Muscle layer of colon (tissue), 2 donors: Measurements from ENCODE around the gene GALNT12.

Experiments
- H3K27ac ChIP-seq: one replicate; pipeline ENCODE4 v1.7.0; 2013; ENCODE audit warnings: low read depth, mild to moderate bottlenecking, low read length, moderate library complexity
- H3K27me3 ChIP-seq, 2 donors: one replicate each; pipeline ENCODE4 v1.7.0; 2013; ENCODE audit warnings: low read length in 2 of 2, mild to moderate bottlenecking in 2 of 2; ENCODE audit not compliant: insufficient read depth in 2 of 2, control insufficient read depth in 1 of 2
- H3K36me3 ChIP-seq: one replicate; pipeline ENCODE4 v1.7.0; 2013; ENCODE audit warnings: mild to moderate bottlenecking, low read length; ENCODE audit not compliant: insufficient read depth
- H3K4me1 ChIP-seq: one replicate; pipeline ENCODE4 v1.7.0; 2013; ENCODE audit warnings: mild to moderate bottlenecking, low read length; ENCODE audit not compliant: insufficient read depth
- H3K4me3 ChIP-seq, 2 donors: one replicate each; pipeline ENCODE4 v1.7.0; 2013; ENCODE audit warnings: low read length in 2 of 2, low read depth in 1 of 2, mild to moderate bottlenecking in 1 of 2, moderate library complexity in 1 of 2
- H3K9ac ChIP-seq: one replicate; pipeline ENCODE4 v1.7.0; 2013; ENCODE audit warnings: low read length
- H3K9me3 ChIP-seq: one replicate; pipeline ENCODE4 v1.7.0; 2013; ENCODE audit warnings: mild to moderate bottlenecking, low read length
- donor health status: abdominal sarcoma.
- donor health status: Adenocarcinoma of cecum.

GALNT12 gene

DNA sequence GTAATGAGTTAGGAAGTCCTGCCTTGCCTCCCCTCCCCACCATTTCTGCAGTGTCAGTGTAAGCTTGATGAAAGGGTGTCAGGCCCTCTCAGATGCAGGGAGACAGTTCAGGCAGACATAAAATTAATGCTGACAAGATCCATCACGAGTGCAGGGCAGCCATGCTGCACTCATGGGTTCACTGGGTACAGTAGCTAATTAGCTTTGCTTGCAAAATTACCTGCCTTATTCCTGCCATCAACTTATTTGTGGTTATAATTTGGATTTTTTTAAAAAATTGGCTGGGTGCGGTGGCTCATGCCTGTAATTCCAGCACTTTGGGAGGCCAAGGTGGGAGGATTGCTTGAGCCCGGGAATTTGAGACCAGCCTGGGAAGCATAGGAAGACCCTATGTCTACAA lies 17.9 kb downstream of the GALNT12 start:
- Histone ChIP-seq H3K36me3 (peaks cover 5% of the 10 kb centered on the region), H3K27ac (no peak overlapping the region), H3K9me3 (no peaks in the 10 kb centered on the region), H3K4me1 (no peaks in the 10 kb centered on the region), H3K4me3 (no peak overlapping the region), H3K9ac (no peak overlapping the region), H3K27me3 (no peaks in the 10 kb centered on the region)

DNA sequence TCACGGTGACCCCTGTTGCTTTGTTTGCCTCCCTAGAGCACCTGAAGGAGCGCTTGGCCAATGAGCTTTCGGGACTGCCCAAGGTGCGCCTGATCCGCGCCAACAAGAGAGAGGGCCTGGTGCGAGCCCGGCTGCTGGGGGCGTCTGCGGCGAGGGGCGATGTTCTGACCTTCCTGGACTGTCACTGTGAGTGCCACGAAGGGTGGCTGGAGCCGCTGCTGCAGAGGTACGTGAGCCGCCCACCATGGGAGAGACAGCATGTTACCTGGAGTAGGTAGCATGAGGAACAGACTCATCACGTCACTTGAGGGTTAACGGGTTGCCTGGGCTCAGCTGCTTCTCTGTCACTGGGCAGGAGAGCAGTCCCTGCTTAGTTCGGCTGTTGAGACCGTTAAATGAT lies 19.2 kb downstream of the GALNT12 start:
- Histone ChIP-seq H3K36me3 (peaks cover 5% of the 10 kb centered on the region), H3K9me3 (no peaks in the 10 kb centered on the region), H3K9ac (no peak overlapping the region), H3K4me1 (no peaks in the 10 kb centered on the region), H3K27me3 (no peaks in the 10 kb centered on the region), H3K27ac (no peak overlapping the region), H3K4me3 (no peak overlapping the region)

DNA sequence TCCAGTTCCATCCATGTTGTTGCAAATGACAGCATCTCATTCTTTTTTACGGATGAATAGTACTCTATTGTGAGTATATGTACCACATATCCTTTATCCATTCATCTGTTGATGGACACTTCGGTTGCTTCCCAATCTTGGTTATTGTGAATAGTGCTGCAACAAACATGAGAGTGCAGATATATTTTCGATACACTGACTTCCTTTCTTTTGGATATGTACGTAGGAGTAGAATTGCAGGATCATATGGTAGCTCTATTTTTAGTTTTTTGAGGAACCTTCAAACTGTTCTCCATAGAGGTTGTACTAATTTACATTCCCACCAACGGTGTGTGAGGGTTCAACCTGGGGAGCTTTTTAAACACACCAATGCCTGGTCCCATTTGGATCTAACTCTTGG lies 22.3 kb downstream of the GALNT12 start:
- Histone ChIP-seq H3K4me1 (no peaks in the 10 kb centered on the region), H3K4me3 (no peak overlapping the region)

DNA sequence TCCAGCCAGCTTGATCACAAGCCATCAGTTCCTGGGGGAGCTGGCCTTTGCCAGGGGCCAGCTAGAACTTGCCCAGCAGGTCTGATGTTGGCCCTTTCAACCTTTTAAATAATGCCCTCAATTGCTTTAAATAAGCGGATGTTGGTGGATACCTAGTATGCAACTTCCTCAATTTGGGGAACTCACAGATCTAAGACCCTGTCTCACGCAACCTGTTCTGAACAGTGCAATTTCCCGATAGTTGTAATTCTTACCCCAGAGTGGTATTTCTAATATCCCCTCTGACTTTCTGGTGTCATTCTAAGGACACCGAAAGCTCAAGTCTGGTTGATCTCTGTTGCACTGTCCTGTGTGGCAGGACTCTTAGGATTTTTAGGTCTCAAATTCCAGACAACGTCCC lies 23.1 kb downstream of the GALNT12 start:
- H3K36me3 ChIP-seq, result peaks cover 5% of the 10 kb centered on the region
- H3K9ac ChIP-seq, result no peak overlapping the region
- no peaks in the 10 kb centered on the region for H3K27me3 ChIP-seq
- H3K4me1 ChIP-seq, result no peaks in the 10 kb centered on the region
- no peaks in the 10 kb centered on the region for H3K9me3 ChIP-seq
- H3K27ac ChIP-seq, result no peak overlapping the region
- H3K4me3 ChIP-seq, result no peak overlapping the region

More for the DNA sequence above, 22.3 kb downstream of the GALNT12 start:
- Histone ChIP-seq H3K36me3 (peaks cover 5% of the 10 kb centered on the region), H3K9me3 (no peaks in the 10 kb centered on the region), H3K27ac (no peak overlapping the region), H3K9ac (no peak overlapping the region), H3K27me3 (no peaks in the 10 kb centered on the region)

DNA sequence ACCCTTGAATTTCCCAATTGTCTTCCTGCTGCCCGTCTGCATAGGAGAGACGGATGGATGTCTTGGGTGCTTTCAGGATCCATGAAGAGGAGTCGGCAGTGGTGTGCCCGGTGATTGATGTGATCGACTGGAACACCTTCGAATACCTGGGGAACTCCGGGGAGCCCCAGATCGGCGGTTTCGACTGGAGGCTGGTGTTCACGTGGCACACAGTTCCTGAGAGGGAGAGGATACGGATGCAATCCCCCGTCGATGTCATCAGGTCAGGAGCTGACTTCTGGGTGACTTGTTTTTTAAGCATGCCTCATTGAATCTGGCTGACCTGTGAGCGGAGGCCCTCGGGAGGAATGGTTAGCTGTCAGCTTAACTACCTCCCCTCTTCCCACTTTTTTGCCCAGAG lies 24.2 kb downstream of the GALNT12 start:
- no peak overlapping the region for H3K27ac ChIP-seq
- H3K36me3 ChIP-seq, result peaks cover 7% of the 10 kb centered on the region
- H3K27me3 ChIP-seq, result no peaks in the 10 kb centered on the region
- no peaks in the 10 kb centered on the region for H3K9me3 ChIP-seq
- no peak overlapping the region for H3K9ac ChIP-seq
- H3K4me1 ChIP-seq, result no peaks in the 10 kb centered on the region
- no peak overlapping the region for H3K4me3 ChIP-seq

DNA sequence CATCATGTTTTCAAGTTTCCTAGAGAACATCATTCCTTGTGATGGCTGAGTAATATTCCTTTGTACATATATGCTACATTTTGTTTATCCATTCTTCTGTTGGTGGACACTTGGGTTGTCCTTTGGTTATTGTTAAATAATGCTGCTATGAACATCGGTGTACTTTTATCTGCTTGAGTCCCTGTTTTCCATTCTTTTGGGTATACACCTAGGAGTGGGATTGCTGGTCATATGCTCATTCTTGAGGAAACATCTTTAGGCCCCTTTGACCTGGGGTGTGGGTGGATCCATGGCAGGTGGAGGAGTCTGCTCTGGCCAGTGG lies 25.3 kb downstream of the GALNT12 start:
- no peaks in the 10 kb centered on the region for H3K9me3 ChIP-seq

DNA sequence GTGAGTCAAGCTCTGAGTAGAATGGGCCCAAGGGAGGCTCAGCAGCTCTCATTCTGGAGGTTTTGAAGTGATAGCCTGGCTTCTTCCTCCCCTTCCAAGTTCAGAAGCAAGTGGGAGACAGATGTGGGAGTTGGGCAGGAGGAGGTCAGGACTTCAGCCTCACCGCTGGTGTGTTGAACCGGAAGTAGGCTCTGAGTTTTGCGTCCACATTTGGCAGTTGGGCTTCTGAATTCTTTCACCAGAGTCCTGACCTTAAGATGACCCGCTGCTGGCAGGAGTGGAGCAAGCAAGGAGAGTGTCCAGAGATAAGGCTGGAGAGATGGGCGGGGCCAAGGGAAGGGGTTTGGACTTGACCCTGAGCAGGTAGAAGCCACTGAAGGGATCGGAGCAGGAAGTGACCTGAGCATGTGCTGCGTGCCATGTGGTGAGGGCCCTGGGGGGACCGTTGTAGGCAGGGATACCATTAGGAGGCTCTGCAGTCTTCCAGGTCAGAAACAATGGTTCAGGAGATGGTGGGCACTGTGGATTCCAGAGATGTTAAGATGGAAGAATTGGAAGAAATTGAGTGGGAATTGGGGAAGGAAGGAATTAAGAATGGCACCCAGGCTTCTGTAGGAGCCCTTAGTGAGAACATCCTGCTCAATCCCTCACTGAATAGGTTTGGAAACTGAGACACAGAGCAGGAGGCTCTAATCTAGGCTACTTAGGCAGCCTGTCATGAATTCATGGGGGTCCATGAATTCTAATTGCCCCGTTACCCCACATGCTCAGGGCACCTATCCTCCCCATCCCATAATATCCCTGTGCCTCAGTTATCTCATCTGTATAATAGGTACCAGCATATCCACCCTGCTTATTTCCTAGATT lies 25.9 kb downstream of the GALNT12 start:
- Histone ChIP-seq H3K36me3 (peaks cover 14% of the 10 kb centered on the region), H3K4me1 (peaks cover 4% of the 10 kb centered on the region), H3K4me3 (no peak overlapping the region), H3K9me3 (no peaks in the 10 kb centered on the region), H3K9ac (no peak overlapping the region), H3K27ac (no peak overlapping the region), H3K27me3 (no peaks in the 10 kb centered on the region)

More for the DNA sequence above, 25.3 kb downstream of the GALNT12 start:
- Histone ChIP-seq H3K4me3 (no peak overlapping the region), H3K27ac (no peak overlapping the region), H3K4me1 (no peaks in the 10 kb centered on the region), H3K27me3 (no peaks in the 10 kb centered on the region), H3K36me3 (peaks cover 8% of the 10 kb centered on the region), H3K9ac (no peak overlapping the region)

DNA sequence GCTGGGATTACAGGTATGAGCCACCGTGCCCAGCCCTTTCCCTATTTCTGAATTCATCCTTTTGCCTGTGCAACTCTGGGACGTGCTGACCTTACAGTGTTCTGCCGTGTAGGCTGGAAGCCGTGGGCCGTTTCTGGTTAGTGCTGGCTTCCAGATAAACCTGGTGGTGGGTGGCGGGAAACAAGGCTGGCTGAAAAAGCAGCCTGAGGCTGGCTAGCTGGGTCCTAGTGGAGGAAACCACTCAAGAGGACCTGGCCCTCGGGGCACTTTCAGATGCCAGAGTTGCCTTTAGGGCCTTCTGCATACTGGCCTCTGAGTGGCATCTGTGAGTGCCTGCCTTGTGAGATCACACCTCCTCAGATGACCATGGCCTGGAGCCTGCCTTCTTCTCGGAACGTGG lies 26.9 kb downstream of the GALNT12 start:
- H3K9me3 ChIP-seq, result no peaks in the 10 kb centered on the region
- H3K36me3 ChIP-seq, result peaks cover 16% of the 10 kb centered on the region
- no peak overlapping the region for H3K9ac ChIP-seq
- H3K27me3 ChIP-seq, result no peaks in the 10 kb centered on the region
- H3K4me3 ChIP-seq, result no peak overlapping the region
- no peak overlapping the region for H3K27ac ChIP-seq
- H3K4me1 ChIP-seq, result peaks cover 11% of the 10 kb centered on the region

DNA sequence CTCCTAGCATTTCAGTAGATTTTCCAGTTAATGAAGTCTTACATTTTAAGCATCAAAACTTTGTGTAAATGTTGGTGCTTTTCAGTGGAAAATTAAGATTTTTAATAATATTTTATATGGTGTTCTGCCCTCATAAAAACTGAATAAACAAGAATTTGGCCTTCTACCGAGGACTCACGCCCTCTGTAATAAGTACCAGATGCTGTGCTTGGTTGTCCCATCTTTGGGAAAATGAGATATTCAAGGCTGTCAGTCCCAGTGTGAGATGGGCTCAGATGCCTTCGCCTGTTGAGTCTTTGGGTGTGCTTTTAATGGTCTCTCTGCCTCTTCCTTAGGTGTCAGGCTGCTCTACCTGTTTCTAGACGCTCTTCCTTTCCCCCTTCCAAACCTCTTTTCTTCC lies 28.7 kb downstream of the GALNT12 start:
- Histone ChIP-seq H3K9me3 (no peaks in the 10 kb centered on the region), H3K27ac (no peak overlapping the region), H3K9ac (no peak overlapping the region), H3K27me3 (no peaks in the 10 kb centered on the region), H3K4me3 (no peak overlapping the region), H3K36me3 (peaks cover 16% of the 10 kb centered on the region), H3K4me1 (peaks cover 11% of the 10 kb centered on the region)

DNA sequence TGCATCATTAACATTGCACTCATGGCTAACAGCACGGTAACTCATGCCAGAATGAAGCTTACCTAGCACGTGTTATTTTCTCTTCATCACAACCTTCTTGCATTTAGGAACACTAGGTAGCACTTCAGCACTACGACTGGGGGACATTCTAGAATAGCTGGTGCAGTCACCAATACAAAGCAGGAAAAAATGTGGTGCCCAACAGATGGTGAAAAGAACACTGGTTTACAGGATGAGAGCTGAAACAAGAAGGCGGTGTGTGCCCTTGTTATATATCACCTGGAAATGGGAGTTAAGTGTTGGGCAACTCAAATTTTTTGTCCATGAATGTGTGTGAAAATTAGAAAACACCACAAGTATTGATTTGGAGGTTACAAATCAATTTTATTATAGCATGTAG lies 30.0 kb downstream of the GALNT12 start:
- Histone ChIP-seq H3K27ac (no peak overlapping the region), H3K4me1 (peaks cover 11% of the 10 kb centered on the region), H3K27me3 (no peaks in the 10 kb centered on the region), H3K4me3 (no peak overlapping the region), H3K36me3 (peaks cover 16% of the 10 kb centered on the region), H3K9ac (no peak overlapping the region), H3K9me3 (no peaks in the 10 kb centered on the region)

DNA sequence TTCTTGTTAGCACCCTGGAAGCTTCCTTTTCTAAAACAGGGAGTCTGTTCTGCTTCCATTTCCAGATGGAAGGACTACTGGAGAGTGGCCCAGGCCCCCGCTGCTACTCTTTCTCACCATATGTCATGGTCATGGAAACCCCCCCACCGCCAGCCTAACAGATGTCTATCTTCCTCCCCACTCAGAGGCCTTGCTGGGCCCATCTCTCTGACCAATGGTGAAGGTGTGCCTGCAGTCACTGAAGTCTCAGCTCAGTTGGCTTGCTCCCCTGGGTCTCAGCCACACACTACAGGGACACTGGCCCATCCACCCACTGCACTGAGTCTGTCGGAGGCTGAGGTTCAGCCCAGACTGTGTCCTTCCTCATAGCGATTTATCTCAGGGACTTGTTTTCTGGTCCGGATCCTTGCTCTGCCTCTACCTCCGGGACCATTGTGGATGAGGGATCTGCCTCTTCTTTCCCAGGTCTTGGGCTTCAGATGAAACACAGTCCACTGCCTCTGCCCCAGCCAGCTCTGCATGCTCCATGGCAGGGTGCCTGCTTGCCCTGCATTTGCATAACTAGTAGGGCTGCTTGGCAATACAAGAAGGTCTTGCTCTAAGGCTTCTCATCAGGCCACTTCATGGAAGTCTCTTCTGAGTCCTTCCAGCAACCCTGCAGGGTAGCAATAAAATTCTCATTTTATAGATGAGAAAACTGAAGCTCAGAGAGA lies 30.8 kb downstream of the GALNT12 start:
- Histone ChIP-seq H3K9ac (no peak overlapping the region), H3K9me3 (no peaks in the 10 kb centered on the region), H3K4me1 (peaks cover 11% of the 10 kb centered on the region), H3K27me3 (no peaks in the 10 kb centered on the region), H3K27ac (peak overlapping the region; percentile 12), H3K4me3 (no peak overlapping the region), H3K36me3 (peaks cover 16% of the 10 kb centered on the region)
